Erythroblast (primary cell): ENCODE results near the gene CERT1.

ENCODE experiments used
- GATA1 ChIP-seq: IDR thresholded peaks from 2 replicates; pipeline ENCODE4 v1.6.1; 2011; ENCODE audit warnings: low read depth, mild to moderate bottlenecking, control low read depth, low read length, moderate library complexity
- POLR2A ChIP-seq: IDR thresholded peaks from 2 replicates; pipeline ENCODE4 v1.6.1; 2011; ENCODE audit warnings: mild to moderate bottlenecking, low read length

GRCh38 chr5:75387806-75388205 is 123.6 kb downstream of the CERT1 start:
- TF ChIP-seq POLR2A (no peak), GATA1 (no peak)
